ENCODE results near the gene MRRF.
"Not testable (repeated sequence)": the region's sequence is repeated elsewhere in the genome, so short reads cannot be mapped to it uniquely, and the experiment has no call there.

MRRF gene

GRCh38 chr9:122330466-122330865 lies 65.8 kb downstream of the MRRF start:
- not testable (repeated sequence) for DNase-seq (ENCODE audit: low spot score); FAIRE-seq

DNA sequence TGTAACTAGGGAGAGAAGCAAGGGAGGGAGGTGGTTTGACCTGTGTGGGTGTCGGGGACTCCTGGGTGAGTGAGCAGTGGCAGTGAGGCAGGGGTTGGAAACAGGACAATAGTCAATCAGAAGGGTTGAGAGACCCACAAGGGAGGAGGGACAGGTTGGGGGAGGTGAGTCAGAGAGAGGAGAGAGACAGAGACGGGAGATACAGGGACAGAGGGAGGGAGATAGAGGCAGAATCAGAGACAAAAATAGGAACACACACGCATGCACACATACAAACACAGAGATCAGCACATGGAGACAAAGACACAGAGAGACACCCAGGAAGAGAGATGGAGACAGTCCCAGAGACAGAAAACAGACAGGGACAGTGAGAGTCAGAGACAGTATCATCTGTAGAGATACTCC lies 66.8 kb downstream of the MRRF start:
- FAIRE-seq (no peak), DNase-seq (ENCODE audit: low spot score) (no peak)

DNA sequence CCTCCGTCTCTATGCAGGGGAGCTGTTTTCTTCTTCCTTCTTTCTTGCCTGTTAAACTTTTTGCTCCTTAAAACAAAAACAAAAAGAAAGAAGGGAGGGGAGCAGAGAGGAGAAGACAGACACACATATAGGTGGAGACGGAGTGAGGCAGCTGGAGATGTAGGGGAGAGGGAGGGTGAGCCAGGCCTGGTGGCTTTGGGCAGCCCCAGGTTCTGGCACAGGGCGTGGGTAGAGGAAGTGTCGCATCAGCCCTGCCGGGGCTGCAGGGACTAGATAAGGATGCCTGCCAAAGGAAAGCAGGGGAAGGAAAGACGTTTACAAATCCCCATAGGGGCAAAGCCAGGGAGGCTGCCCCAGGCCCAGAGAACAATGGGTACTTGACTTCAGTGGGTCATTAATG lies 67.4 kb downstream of the MRRF start:
- FAIRE-seq: no peak
- DNase-seq (ENCODE audit: low spot score): no peak

DNA sequence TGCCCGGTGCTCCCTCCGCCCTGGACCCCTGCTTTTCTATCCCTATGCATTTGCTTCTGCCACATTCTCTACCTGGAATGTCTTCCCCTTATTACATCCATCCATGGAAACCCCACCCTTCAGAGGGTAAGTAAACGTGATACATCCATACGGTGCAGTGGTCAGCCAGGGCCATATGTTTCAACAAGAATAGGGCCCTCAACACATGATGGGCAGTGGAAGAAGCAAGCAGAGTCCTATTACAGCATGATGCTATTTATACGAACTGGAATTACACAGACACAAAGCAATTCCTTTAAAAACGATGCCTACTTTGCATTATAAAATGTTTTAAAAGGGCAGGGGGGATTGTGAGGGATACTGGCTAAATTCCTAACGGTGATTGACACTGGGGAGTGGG lies 68.0 kb downstream of the MRRF start:
- FAIRE-seq (no peak), DNase-seq (ENCODE audit: low spot score) (no peak)

DNA sequence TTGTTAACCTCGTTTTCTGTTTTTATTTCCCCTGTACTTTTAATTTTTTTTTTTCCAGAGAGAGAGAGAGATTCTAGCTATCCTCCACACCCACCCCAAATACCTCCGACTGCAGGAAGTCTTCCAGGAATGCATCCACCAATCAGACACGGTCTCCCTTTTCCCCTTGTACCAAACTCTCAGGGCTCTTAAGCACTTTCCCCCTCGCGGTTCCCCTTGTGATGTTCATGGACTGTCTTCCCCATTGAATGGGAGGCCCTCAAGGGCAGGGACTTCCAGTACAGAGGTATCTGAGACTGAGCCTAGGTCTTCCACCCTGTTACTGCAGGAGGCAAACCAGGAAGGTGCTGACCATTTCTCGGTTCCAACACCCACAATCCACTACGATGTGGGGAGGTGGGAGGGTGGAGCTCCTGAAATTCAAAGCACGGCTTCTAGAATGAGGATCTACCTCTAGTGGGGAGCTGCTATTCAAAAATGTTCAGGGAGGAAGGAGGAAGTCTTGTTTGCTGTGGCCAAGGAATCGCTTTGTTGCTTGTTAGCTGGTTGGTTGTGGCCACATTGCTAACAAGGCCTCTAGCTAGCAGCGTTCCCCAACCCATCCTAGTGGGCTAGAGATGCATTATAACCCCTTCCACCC lies 68.6 kb downstream of the MRRF start:
- FAIRE-seq: no peak
- no peak for DNase-seq (ENCODE audit: low spot score)

DNA sequence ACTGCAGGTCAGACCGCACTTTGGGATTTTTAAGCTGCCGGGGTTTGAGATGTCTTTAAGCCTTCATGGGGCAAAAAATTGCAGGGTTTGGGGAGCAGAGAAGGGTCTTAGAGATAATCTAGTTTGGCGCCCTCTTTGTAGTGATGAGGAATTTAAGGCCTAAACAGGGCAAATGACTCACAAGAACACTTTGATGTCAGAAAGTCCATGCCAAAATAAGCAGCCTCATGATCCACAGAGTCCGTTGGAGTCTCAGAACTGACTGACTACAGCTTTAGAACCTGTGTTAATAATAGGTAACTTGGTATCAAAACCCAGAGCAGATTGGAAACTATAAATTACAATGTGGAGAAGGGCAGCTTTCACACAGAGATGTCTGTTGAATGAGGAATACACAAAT lies 70.2 kb downstream of the MRRF start:
- FAIRE-seq: no peak
- no peak for DNase-seq (ENCODE audit: low spot score)

DNA sequence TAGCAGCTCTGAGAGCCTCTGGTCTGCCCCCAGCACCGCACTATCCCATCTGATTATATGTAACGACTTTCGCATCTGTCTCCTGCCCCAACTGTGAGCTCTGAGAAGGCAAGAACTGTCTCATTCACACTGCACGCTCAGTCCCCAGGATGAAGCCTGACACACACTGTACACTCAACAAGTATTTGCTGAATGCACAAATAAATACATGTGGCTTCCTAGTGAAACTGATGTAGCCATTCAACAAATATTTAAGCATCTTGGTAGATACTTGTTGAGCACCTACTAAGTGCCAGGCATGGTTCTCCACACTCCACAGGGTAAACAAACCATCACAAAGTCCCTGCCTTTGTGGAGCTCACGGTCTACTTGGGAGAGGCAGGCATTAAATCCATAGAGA lies 71.5 kb downstream of the MRRF start:
- no peak for FAIRE-seq

DNA sequence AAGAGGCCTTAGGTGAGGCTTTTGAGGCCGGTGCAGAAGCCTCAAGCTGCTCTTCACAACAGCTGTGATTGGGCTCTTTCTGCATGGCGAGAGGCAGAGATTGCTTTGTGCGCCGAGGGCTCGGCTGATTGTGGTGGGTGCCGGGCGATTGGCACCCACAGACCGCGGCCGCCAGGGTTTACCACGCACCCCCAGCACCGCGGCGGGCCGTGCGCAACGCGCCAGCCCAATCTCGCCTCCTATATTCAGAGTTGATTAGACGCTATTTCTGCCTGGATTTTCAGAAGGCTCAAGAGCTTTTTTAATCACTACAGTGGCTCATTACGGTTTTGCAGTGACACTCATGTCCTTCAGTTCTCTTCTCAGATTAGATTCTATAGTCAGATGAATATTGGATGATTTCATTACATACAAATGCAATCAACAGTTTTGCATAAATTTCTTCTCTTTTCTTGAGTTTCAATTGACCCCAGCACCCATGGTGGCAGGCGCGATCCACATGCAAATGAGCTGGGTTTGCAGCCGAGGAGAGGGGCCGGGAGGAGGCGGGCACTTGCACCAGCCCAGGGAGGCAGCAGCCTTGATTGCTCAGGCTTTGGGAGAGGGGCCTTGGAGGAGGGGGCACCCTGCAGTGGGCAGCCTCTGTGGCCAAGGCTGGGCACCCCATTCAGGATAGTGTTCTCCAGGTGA lies 72.3 kb downstream of the MRRF start:
- FAIRE-seq (no peak), DNase-seq (ENCODE audit: low spot score) (no peak)

More for the DNA sequence above, 71.5 kb downstream of the MRRF start:
- no peak for DNase-seq (ENCODE audit: low spot score)

- no peak for DNase-seq (ENCODE audit: low spot score)
- FAIRE-seq: no peak
These were observed 72.9 kb downstream of the MRRF start for GRCh38 chr9:122337556-122337929.

DNA sequence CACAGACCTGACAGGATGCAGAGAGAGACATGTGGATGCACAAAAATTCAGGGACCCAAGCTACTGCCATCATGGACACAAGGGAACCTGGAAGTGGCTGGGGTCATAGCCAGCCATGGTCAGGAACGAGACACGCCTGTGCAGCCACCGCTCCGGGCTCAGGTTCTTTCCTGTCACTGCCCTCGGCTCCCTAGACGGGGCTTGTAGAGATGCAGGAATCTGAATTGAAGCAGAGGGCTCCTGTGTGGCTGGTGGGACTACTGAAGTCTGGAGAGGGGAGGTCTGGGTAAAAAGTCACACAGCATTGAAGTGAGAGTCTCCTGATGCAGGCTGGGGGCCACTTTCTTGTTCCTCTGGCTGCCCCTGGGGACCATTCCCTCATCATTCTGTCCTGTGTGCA lies 73.9 kb downstream of the MRRF start:
- DNase-seq (ENCODE audit: low spot score) (no peak), FAIRE-seq (no peak)

GRCh38 chr9:122338994-122339393 lies 74.3 kb downstream of the MRRF start:
- FAIRE-seq: no peak
- no peak for DNase-seq (ENCODE audit: low spot score)

- DNase-seq (ENCODE audit: low spot score): no peak
- FAIRE-seq: no peak
These were observed 74.9 kb downstream of the MRRF start for GRCh38 chr9:122339579-122339978.

GRCh38 chr9:122340161-122340560 lies 75.5 kb downstream of the MRRF start:
- FAIRE-seq (no peak), DNase-seq (ENCODE audit: low spot score) (no peak)

DNA sequence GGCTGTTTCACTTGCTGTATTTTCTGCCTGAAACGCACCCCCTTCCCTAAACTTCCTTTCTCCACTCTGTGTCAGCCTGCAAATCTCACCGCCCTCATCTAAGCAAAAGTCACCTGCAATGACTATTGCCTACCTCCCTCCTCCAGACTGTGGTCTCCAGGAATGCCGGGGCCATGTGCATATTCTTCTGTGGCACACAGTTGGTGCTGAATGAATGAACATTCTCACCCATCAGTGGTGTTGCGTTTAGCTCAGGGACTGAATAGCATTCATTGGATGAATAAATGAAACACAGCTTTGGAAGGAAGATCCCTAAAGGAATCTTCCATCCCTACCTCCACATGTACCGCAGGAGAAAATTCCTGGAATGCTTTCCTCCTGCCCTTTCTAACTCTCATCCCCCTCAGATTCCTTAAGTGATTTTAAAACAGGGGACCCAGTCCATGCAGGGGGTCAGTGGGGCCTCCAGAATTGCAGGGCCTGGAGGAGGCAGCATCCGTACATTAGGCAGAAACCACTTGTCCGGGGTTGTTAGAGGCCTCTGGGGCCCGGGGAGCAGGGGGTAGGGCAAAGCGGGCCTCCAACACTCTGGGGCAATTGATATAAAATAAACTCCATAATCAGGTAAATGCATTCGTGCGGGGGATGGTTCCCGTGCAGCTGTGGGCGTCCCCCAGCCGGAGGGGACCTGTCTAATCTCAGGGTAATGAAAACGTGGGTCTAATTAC lies 77.8 kb downstream of the MRRF start:
- DNase-seq (ENCODE audit: low spot score) (no peak), FAIRE-seq (no peak)

GRCh38 chr9:122346478-122347347 lies 82.0 kb downstream of the MRRF start:
- FAIRE-seq (no peak), DNase-seq (ENCODE audit: low spot score) (no peak)

DNA sequence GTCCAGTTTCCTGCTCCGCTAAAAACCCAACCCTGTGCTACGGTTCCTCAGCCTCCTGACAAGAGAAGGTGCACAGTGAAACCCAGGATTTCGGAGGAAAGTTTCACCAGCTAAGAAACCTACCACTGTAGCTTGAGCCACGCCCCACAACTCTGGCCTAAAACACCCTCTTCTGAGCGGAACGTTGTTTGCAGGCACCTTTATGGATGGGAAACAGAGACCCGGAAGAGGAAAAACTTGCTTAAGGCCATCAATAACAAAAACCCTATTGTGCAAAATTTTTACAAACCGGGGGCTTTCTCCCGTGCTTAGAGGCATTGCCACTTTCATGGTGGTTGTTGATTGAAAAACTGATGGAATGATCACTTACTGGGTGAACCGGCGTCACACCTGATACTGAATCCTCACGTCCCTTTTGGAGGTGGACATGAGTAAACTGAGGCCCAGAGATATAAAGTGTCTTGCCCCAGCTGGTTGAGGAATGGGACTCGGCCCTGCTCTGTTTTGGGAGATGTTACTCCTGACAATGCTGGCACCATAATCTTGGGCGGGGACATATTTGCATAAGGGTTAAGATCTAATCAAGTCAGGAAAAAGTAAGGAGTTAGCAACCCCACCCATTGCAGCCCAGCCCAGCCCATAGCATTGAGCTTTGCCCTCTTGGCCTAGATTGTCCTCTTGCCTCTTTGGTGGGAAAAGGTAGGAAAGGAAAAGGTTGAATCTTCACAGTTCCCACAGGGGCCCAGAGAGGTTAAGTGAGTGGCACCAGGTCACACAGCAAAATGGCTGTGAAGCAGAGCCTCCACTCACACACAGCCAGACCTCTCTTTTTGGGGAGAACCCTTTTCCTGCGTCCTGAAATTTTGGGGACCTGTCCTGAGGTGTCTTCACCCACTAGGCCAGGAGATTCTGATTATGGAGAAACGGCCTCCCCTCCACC lies 82.9 kb downstream of the MRRF start:
- no peak for DNase-seq (ENCODE audit: low spot score)
- FAIRE-seq: no peak

DNA sequence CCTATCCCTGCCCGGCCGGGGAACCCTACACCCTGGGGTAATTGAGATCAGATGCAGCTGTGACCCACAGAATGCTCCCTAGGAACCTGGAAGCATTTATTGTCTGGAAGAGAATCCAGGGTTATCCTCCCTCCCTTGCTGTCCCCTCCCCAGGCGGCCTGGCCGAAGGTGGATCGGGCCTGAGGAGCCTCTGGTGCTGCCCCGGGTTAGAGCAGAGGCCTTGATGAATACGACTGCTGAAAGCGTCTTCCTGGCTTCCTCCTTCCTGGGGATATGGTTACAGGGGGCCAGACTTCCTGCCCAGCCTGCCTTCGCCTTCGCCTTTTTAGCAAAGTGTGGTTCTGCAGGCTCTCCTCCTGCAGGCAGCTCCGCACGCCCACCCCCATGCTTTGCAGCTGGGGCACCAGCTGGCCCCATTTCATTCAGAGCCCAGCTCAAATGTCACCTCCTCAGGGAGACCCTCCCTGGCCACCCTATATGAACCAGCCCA lies 83.7 kb downstream of the MRRF start:
- DNase-seq (ENCODE audit: low spot score) (no peak), FAIRE-seq (no peak)

GRCh38 chr9:122348791-122349190 lies 84.1 kb downstream of the MRRF start:
- no peak for DNase-seq (ENCODE audit: low spot score)
- FAIRE-seq: no peak

DNA sequence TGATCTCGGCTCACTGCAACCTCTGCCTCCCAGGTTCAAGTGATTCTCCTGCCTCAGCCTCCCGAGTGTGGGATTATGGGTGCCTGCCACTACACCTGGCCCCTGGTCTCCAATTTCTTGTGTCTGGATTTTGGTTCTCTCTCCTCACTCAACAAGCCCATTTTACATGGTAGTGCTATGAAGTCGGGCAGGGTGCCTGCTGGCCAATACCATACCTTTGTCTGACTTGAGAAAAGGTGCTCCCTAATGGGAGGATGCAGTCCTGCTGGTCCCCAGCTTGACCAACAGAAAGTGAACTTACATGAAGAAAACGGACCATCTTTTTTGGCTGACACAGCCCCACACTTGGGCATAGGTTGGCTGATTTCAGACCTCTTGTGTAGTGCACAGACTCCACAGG lies 84.5 kb downstream of the MRRF start:
- FAIRE-seq (no peak), DNase-seq (ENCODE audit: low spot score) (no peak)

DNA sequence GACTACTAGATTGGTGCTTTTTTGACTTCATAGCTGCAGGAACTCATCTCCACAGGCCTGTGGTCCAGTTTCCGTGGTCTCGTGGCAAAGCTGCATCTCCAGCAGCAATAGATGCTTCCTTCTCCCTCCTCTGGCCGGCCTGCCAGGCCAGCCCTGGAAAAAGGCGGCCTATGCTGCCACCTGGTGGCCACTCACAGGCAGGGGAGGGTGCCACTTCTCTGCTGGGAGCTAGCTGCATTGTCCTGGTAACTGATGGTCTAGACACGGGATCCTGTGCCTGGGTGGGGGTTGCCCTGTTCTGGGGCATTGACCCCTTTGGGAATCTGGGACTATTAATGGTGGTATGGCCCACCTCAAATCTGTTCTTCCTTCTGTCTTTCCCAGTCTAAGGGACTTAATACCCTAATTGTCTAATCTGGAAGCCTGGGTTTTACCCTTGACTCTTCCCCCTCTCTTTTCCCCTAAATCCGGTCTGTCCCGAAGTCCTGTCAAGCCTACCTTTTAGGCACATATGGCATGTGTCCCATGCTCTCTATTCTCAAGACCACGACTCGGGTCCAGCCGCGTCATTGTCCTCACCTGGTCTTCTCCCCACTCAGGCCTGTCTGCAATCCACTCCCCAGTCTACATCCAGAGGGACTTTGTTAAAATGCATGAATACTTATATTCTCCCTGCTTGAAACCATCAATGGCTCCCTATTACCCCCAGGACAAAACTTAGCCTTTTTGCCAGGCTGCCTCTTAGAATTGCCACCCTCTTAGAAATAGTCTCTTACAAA lies 86.1 kb downstream of the MRRF start:
- peak; percentile 81 for DNase-seq (ENCODE audit: low spot score)
- peak; percentile 74 for FAIRE-seq

Measured in urothelium cell line (cell line).